Liver (tissue), 3 donors: ENCODE results near the gene INSIG2.

Experiments
- FOXA1 ChIP-seq: IDR thresholded peaks from 2 replicates; pipeline ENCODE4 v1.6.1; 2016; ENCODE audit warnings: antibody characterized with exemption
- GABPA ChIP-seq, 2 donors: IDR thresholded peaks in 1 of 2; conservative IDR thresholded peaks in 1 of 2; 2 replicates each; pipeline ENCODE4 v1.6.1; 2016; ENCODE audit warnings: antibody characterized with exemption in 2 of 2, mild to moderate bottlenecking in 1 of 2, moderate library complexity in 1 of 2
- JUND ChIP-seq, 2 donors: IDR thresholded peaks; 2 replicates each; pipeline ENCODE4 v1.6.1; 2016; ENCODE audit warnings: antibody characterized with exemption in 2 of 2
- NR2F2 ChIP-seq: IDR thresholded peaks from 2 replicates; pipeline ENCODE4 v1.6.1; 2016; ENCODE audit warnings: antibody characterized with exemption
- RAD21 ChIP-seq, 2 donors: IDR thresholded peaks; 2 replicates each; pipeline ENCODE4 v1.6.1; 2016; ENCODE audit warnings: antibody characterized with exemption in 2 of 2, mild to moderate bottlenecking in 2 of 2
- RXRA ChIP-seq, 2 donors: IDR thresholded peaks; 2 replicates each; pipeline ENCODE4 v1.6.1; 2017 to 2018; ENCODE audit warnings: antibody characterized with exemption in 2 of 2, mild to moderate bottlenecking in 1 of 2
- SP1 ChIP-seq: IDR thresholded peaks from 2 replicates; pipeline ENCODE4 v1.6.1; 2018; ENCODE audit warnings: antibody characterized with exemption, mild to moderate bottlenecking
- TAF1 ChIP-seq: conservative IDR thresholded peaks from 2 replicates; pipeline ENCODE4 v1.6.1; 2016; ENCODE audit warnings: antibody characterized with exemption, mild to moderate bottlenecking
- YY1 ChIP-seq: IDR thresholded peaks from 2 replicates; pipeline ENCODE4 v1.6.1; 2016; ENCODE audit warnings: antibody characterized with exemption, mild to moderate bottlenecking
- TF ChIP-seq, protein P1 (sequence below): IDR thresholded peaks from 2 replicates; pipeline ENCODE4 v1.6.1; 2016; ENCODE audit warnings: antibody characterized with exemption
- TF ChIP-seq, protein P2 (sequence below): fragments of 150-350 bp; IDR thresholded peaks from 2 replicates; pipeline ENCODE4 v1.5.1; 2017; ENCODE audit warnings: improper control_type of control experiment, low read depth, low read length; ENCODE audit not compliant: missing input control
- TF ChIP-seq, protein P3 (sequence below): IDR thresholded peaks from 2 replicates; pipeline ENCODE4 v1.6.1; 2016; ENCODE audit warnings: antibody characterized with exemption
- TF ChIP-seq, protein P4 (sequence below): IDR thresholded peaks from 2 replicates; pipeline ENCODE4 v1.6.1; 2016; ENCODE audit warnings: antibody characterized with exemption, mild to moderate bottlenecking
- donor health status: healthy.
- donor health status: healthy.

DNA sequence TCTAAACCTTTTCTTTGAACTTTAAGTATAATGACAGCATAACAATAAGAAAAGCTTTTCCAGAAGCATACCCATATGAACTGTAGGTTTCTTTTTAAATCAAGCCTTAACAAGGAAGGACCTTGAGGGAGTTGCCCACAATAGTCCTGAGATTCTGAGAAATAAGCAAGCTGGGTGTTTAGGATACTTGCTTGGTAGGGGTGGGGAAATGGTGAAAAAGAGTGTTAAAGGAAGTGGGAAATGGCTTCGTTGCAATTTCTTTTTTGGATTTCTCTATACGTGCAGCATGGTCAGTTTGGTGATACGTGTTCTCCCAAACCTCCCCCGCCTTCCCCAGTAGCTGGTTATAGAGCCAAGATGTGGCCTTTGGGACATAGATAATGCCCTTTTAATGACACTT, 17.2 kb downstream of the INSIG2 start:
- TF ChIP-seq, protein P1, sequence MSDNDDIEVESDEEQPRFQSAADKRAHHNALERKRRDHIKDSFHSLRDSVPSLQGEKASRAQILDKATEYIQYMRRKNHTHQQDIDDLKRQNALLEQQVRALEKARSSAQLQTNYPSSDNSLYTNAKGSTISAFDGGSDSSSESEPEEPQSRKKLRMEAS: no peak
- TF ChIP-seq, protein P2, sequence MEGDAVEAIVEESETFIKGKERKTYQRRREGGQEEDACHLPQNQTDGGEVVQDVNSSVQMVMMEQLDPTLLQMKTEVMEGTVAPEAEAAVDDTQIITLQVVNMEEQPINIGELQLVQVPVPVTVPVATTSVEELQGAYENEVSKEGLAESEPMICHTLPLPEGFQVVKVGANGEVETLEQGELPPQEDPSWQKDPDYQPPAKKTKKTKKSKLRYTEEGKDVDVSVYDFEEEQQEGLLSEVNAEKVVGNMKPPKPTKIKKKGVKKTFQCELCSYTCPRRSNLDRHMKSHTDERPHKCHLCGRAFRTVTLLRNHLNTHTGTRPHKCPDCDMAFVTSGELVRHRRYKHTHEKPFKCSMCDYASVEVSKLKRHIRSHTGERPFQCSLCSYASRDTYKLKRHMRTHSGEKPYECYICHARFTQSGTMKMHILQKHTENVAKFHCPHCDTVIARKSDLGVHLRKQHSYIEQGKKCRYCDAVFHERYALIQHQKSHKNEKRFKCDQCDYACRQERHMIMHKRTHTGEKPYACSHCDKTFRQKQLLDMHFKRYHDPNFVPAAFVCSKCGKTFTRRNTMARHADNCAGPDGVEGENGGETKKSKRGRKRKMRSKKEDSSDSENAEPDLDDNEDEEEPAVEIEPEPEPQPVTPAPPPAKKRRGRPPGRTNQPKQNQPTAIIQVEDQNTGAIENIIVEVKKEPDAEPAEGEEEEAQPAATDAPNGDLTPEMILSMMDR: no peak
- TF ChIP-seq YY1: no peak
- no peak for TF ChIP-seq SP1
- TF ChIP-seq RXRA (IDR thresholded peaks at IDR 0.05): no peak
- TF ChIP-seq JUND (IDR thresholded peaks at IDR 0.05): no peak
- TF ChIP-seq TAF1: no peak
- TF ChIP-seq, protein P3, sequence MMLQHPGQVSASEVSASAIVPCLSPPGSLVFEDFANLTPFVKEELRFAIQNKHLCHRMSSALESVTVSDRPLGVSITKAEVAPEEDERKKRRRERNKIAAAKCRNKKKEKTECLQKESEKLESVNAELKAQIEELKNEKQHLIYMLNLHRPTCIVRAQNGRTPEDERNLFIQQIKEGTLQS: no peak
- TF ChIP-seq, protein P4, sequence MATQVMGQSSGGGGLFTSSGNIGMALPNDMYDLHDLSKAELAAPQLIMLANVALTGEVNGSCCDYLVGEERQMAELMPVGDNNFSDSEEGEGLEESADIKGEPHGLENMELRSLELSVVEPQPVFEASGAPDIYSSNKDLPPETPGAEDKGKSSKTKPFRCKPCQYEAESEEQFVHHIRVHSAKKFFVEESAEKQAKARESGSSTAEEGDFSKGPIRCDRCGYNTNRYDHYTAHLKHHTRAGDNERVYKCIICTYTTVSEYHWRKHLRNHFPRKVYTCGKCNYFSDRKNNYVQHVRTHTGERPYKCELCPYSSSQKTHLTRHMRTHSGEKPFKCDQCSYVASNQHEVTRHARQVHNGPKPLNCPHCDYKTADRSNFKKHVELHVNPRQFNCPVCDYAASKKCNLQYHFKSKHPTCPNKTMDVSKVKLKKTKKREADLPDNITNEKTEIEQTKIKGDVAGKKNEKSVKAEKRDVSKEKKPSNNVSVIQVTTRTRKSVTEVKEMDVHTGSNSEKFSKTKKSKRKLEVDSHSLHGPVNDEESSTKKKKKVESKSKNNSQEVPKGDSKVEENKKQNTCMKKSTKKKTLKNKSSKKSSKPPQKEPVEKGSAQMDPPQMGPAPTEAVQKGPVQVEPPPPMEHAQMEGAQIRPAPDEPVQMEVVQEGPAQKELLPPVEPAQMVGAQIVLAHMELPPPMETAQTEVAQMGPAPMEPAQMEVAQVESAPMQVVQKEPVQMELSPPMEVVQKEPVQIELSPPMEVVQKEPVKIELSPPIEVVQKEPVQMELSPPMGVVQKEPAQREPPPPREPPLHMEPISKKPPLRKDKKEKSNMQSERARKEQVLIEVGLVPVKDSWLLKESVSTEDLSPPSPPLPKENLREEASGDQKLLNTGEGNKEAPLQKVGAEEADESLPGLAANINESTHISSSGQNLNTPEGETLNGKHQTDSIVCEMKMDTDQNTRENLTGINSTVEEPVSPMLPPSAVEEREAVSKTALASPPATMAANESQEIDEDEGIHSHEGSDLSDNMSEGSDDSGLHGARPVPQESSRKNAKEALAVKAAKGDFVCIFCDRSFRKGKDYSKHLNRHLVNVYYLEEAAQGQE: no peak
- no peak for TF ChIP-seq RAD21 (IDR thresholded peaks at IDR 0.05)
- TF ChIP-seq GABPA (IDR thresholded peaks at IDR 0.05 in 1 of 2, conservative IDR thresholded peaks at IDR 0.05 in 1 of 2): no peak
- no peak for TF ChIP-seq NR2F2
- TF ChIP-seq FOXA1: no peak
